Medulla oblongata (tissue), 1 donor: ENCODE results near the gene CPVL.

Experiments used
- DNase-seq: peaks from one replicate; pipeline ENCODE4 v3.0.0-alpha.2; 2015; ENCODE audit errors: extremely low spot score

Gene CPVL

DNA sequence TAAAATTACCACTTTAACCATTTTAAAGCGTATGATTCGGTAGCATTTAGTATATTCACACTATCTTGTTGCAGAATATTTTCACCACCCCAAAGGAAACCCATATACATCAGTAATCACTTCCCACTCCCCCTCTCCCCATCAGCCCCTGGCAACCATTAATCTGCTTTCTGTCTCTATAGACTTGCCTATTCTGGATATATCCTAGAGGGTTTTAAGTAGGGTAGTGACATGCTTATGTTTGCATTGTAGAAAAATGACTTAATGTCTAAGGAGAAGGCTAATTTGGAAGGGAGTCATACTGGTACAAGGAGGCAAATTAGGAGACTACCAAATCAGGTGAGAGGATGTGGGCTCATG lies 145.6 kb downstream of the CPVL start:
- DNase-seq, result no peak

DNA sequence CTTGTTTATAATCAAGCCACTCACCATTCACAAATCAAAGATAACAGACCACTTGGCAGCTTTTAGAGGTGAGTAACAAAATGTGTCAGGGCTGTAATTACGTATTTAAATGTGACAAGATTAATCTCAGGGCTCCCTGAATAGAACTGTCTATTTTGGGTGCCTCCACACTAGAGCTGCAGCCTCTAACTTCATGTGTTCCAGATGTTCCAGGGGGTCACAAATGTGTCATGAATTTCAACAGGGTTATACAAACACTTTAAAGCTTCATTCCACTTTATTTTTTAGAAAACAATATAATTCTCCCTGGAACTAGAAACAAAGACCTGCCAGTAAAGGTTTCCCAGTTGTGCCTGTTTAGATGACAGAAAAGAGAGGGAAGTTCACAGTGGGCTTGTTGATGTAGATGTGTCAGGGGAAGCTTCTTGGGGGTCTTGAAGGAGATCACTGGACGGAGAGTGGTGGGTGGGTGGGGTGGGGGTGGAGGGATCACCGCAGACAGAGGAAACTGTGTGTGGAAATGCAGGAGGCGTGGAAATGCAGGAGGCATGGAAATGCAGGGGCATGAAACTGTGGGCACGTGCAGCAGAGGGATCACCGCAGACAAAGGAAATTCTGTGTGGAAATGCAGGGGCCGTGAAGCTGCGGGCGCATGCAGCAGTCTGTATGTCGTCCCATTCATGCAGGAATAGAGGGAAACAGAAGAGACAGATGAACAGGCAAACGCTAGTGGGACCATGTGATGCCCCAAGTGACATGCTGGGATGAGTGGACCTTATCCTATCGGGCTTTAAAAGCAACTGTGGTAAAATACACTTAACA lies 146.2 kb downstream of the CPVL start:
- no peak for DNase-seq

DNA sequence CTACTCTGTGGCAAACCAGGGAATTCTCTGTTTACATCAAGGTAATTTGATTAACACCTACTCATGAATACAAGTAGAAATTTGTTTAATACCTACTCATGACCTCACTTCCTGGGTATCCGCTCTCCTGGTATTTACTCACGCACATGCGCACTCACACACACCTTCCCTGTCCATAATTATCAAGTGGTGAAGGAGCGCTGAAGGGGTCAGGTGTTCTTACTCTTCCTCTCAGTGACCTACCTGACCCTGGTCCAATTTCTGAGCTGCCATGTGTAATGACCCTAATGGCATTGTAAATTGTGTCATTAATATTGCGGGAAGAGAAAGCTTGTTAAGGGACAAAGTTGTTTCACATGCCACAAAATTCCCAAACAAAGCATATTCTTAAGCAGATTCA lies 146.9 kb downstream of the CPVL start:
- no peak for DNase-seq

DNA sequence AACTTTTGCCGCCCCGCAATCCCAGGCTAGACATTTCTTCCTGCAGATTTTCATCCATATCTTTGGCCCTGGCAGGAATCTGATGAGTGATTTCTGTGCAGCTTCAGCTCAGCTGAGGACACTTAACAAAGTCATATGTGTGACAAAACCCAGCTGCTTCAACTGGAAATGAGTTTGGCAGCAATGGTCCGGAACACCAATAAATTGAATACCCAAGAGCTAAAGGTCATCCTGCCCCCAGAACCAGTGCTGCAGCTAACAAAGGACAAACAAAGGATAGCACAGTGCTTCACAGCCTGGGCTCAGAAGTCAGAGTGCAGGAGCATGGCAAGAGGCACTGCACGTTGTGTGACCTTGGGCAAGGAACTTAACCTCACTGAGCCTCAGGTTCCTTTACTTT lies 148.2 kb downstream of the CPVL start:
- no peak for DNase-seq

DNA sequence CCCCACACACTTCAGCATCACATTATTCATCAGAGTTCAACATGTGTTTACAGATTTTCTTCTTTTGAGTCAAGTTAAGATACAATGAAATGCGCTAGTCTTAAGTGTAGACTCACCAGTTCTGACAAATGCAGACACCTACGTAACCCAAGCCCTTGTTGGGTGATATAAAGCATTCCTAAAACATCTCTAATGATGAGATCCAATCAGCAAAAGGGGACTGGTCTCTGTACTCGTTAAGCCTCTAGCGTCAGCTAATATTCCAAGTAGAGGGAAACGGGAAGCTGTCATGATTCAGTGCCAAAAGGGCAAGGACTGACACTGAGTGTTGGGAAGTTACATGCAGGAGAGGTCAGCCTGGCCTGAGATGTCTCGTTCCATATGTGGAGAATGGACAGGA lies 149.5 kb downstream of the CPVL start:
- no peak for DNase-seq

DNA sequence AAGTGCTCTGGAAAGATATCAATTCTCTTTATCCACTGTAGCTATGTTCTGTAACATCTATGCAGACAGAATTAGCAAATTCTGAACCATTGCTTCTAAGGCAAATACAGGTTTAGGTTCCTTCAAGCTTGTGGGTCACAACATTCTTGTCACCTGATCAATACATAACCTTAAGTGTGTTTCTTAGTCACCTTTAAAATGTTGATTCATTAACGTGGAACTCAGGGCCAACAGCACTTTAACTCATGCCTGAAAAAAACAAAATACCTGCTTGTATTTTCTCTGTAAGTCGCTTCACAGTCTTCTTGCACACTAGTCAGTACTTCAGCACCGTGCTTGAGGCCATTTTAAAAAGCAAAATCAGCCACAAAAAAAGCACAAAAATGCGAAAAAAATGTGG lies 153.0 kb downstream of the CPVL start:
- no peak for DNase-seq

DNA sequence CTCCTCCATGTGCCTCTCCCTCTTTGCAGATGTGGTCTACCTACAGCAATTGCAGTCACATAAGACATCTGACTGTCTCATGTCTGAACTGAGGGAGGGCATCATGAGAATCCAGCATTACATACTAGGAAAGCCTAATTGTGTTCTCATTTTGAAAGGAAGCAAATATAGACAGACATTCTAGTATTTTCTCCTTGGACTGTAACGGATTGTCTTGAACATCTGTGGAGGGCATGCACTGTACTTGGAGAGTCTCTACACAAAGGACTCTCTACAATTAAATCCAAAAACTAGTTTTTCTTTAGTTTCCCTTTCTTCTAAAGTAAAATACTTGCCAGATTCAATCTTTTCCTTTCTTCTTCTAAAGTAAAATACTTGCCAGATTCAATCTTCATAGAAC lies 153.5 kb downstream of the CPVL start:
- DNase-seq, result no peak

DNA sequence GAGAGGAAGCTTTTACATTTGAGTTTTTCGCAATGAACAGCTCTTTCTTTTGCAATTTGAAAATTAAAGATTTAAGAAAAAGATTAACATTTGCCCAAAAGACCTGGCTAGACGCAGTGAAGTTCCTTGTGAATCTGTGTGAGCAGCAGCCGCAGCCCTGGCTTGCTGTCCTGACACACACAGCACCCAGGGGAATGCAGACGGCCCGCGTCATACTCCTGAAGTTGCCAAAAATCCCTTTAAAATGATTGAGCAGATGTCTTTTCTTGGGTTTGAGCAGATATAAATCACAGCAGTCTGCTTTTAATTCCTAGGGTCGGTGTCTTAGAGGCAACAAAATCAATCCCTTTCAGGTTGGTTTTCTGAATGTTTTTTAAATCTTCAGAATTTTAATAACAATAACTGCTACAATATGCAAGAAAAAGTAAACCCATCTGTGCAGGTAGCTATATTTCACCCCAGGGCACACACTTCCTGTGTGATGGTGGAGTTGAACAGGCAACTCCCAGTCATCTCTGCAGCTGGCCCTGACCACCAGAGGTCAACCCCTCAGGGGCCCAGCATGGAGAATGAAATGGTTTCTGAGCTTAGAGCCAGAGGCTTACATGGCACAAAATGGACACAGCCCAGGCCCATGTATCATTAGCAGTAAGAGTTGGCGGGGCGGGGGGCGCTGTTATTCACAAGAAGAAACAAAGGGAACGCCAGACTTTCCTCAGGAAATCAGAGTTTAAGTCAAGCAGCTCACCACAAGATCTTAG lies 156.0 kb downstream of the CPVL start:
- no peak for DNase-seq

DNA sequence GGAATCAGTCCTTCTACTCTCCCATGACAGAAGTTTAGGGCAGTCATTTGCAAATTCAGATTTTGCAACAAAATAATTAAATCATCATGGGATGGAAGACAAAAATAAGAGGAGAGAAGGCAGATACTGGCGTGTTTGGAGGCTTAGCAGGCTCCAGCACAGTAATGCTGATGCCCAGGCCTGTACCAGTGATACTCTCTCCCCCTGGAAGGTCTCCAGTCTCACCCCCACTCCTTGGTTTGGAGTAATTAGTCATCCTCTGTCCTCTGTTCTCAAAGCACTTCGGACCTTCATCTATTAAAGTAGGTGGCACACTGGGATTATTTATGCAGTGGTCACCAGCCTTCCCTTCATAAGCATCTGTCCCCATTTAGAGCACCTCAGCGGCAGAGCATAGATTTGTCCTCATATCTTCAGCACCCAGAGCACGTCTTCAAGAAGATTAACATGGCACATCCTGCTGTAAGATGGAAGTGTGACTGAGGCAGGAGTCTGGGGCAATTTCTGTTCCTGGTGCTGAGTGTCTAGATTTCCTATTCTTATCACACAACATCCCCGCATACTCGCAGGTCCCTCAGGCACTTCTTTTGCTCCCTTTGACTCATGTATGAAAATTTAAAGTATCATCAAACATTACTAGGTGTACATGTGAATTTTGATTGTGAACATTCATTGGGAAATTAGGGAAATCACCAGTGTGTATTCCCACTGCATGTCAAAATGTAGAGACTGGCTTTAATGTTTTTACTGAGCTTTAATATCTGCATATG lies 156.9 kb downstream of the CPVL start:
- DNase-seq, result no peak

DNA sequence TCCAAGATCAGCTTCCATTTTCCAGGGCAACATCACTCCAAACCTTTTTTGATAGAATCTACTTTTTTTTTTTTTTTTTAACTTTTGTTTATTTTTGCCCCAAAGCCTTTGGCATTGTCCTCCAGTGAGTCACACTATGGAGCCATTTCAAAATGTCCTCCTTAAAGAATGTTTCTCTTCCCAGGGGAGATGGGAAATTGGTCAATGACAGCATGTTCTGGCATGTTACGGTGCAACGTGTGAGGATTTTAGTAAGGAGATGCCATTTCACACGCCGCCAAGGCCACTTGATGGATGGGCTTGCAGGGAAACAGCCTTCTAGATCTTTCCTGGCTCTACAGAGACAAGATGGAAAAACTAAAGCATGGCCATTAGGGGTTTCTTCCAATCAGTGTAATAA lies 157.5 kb downstream of the CPVL start:
- no peak for DNase-seq

DNA sequence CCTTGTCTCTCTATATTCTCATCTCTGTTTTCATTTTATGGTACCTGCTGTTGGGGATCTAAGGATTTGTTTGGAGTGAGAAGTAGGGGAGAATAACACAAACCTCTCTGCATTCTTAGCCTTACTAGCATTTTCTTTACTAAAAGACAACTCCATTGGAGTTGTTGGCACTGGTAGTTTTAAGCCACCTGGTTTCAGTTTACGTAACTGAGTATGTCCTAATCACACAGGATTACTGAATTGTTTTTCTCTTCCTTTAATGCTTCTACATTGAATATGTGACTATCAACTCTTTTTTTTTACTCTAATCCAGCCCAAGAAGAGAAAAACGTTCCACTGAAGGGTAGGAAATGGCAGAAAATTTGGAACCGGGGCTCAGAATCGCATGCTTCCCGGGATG lies 158.2 kb downstream of the CPVL start:
- no peak for DNase-seq

DNA sequence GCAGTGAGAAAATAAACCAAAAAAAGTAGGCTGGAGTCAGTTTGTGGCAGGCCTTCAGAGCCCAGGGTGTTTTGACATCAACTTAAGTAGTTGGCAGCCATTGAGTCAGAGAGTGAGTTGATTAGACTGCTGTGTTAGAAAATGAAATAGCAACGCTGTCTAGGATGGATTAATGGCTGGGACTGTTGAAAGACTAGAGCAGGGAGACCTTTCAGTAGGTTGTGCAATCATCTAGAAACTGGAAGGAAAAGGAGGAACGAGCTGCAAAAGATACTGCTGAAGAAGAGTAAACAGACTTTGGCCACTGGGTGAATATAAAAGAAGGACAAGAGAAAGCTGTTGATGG lies 159.6 kb downstream of the CPVL start:
- DNase-seq, result peak; percentile 59

DNA sequence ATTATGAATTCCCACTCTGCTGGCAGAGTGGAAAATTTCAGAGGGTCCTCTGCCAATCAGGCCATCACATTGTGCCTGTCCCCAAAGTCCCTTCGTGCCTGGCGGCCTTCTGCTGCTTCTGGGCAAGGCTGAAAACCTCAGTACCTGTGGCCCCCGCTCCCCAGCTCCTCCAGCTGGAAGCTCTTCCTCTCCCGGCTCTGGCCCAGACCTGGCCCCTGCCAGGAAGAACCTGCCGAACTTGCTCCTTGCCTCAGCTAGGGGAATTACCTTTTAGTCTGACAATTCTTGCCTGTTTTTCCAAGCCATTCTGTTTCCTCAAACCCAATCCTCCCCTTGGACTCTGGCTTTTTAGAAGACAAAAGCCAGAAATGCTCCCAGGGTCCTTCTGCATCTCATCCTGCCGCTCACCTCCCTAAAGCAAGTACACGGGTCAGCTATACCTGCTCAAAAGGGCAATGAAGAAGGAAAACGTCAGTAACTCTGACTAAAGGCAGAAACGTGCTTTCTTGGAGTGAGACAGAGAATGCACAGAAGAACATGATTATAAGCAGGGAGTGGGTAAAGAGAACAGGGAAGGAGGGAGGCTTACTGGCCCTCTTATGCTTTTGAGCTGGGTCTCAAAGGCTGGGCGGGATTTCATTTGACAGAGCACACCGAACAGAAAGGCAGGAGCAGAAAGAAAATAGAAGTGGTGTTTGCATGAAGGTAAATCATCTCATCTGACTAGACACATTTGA lies 160.1 kb downstream of the CPVL start:
- DNase-seq, result no peak

DNA sequence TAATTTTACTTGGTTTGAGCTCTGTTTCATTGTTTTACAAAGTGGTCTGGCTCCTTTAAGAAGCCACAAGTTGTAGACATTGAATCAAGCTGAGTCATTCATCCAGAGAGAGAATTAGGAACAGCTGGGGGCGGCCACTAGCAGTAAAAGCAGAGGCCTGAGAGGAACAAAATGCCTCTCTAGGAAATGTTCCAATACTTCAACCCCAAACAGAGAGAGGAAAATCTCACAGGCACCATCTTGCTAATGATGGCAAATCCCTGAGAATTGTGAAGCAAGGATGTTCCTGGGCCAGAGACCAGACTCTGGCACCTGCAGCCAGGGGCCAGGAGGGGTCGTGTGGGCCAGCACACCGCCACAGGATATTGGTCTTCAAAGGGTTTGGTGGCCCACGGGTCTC lies 161.7 kb downstream of the CPVL start:
- DNase-seq, result peak; percentile 56

DNA sequence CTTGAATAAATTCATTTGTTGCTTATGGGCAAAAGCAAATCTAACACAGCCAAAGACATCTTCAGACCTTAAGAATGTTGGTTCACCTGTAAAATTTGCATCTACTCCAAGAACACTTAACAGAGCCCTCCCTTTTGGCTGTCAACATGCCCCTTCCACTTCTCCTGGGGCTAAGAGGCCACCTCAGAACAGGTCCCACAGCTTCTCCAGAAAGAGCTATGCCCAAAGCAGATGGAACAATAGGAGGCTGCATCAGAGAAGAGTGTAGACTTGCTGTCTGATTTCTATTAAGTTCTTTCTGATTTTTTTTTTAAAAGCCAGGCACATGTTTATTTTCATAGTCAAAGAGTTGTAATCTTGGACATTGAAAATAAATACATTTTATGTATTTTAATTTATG lies 162.1 kb downstream of the CPVL start:
- no peak for DNase-seq

DNA sequence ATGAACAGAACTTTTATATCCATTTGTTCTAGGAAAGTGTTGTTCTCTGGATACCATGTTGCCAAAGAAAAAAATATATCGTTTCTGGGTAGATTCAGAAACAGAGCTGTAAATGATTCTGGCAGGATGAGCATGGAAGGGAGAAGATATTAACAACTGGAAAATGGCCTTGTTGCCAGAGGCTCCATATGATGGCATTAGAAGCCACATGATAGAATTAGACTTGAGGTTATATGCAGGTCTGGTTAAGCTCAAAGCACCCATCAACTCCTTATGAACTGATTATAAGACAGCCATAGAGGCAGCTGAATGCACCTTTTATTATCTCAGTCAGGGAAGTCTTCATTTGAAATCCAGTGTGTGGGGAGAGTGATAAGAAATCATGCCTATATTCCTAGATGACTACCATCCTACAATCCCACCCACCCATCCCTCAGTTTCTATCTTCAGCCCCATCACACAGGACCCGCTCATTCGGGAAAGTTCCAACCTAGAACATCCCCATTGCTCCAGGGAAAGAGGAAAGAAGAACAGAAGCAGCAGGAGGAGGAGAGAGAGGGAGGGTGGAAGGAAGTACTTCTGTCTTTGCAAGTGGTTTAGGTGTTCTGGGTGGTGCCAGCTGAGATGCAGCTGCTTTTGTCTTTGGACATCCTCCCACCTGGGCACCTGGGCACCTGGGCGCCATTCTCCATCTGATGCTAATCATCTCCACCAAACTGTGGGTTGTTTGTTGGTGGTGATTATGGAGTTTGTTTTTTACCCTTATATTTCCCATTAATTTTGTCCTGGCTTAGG lies 162.7 kb downstream of the CPVL start:
- no peak for DNase-seq

DNA sequence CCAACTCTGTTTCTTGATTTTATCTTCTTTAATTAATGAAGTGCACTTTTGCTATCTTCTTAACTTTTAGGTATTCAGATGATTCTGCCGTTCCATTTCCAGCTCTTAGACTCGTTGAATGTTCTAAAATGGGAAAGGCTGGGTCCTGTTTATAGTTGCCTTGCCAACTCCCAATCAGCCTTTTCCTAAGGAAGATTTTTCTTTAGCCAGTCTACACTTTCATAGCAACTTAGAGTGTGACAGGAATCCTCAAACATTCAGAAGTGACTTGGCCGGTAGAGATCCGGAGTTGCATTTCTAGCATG lies 165.2 kb downstream of the CPVL start:
- peak; percentile 67 for DNase-seq

DNA sequence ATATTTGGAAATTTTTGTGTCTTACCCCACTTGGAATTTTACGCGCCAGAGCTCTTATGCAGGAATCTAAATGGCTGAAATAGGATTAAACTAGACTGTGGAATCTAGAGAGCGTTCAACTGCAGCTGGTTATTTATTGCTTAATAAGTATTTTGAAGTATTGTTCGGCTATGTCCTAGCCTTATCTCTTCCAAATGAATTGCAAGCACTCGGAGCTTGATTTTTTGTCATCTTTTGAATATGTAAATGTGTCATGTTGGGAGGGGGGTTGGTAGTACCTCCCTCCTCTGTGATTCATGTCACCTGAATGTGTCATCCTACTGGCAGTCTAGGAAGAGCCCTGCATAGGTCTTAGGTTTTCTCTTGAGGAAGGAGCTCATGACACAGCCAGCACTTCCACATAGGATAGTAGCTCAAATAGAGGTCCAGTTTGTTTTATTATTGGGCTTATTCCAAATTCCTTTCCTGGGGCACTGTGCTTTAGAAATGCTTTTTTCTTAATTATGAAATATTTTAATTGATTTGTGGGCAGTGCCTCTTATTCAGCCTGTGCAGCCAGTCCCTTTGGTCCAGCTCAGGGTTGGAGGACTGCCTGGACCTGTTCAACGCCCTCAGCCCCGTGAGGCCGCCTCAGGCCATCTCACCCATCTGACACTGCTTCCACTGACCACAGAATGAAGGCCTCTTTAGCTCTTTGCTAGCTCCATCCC lies 165.7 kb downstream of the CPVL start:
- DNase-seq, result no peak

DNA sequence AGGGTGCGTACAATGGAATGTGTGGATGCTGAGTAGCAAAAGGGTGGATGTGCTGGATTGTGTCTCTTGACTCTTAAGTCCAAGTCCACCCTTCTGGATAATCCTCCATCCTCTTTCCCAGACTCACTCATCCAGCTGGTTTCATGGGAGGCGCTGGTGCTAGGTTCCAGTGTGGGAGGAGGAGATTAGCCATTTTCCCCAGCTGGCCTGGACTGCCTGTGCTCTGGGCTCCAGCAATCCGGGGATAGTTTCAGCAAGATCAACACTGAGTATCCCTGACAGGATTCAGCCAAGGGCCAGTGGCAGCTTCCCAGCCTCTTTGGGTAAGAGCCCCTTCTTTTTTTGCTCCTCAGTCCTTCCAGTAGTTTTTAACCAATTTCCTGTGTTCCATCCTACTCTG lies 166.6 kb downstream of the CPVL start:
- DNase-seq, result no peak

DNA sequence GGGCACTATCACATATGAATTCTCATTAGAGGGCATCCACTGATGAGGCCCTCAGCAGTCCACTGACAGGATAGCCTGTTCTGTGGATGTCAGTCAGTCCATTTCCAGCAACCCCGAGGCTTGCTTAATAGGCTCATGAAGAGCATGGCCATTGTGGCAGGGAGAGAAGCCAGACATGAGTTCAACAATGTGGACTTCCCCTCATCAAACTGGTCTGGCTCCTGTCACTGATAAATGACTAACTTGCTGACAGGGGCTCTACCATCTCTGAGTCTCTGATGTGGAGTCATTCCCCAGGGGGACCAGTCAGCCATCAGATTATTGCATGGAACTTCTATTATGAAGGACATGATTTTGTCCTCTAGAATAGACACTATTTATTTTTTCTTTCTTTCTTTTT lies 168.5 kb downstream of the CPVL start:
- DNase-seq, result no peak

DNA sequence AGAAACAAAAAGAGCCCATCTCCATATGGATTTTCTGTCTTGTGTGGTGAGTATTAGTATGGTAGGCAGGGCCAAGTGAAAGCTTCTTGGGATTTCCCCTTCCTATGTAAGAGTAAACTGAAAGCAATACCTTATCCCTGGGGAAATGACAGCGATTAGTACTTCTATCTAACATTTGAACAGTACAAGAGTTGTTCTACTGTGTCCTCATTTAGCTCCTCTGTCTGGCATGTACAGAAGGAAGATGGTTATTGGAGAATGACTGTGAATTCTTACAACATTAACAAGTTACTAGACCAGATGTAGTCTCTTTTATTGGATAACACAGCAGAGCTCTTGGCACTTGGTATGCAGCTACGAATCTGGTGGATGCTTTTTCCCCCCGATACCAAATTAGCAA lies 170.3 kb downstream of the CPVL start:
- no peak for DNase-seq
